ENCODE measurements around the gene TBC1D1. TPM values are rescaled to one million over a fixed set of nuclear protein-coding genes. Genes with fewer than 3 reads are reported as not detected.

Gene TBC1D1
- total and polyA plus RNA-seq, 2 of the 8 experiments (the other 6 are each of a cell fraction or from before 2014, with no cell fraction given), result 96.9 to 162 TPM

DNA sequence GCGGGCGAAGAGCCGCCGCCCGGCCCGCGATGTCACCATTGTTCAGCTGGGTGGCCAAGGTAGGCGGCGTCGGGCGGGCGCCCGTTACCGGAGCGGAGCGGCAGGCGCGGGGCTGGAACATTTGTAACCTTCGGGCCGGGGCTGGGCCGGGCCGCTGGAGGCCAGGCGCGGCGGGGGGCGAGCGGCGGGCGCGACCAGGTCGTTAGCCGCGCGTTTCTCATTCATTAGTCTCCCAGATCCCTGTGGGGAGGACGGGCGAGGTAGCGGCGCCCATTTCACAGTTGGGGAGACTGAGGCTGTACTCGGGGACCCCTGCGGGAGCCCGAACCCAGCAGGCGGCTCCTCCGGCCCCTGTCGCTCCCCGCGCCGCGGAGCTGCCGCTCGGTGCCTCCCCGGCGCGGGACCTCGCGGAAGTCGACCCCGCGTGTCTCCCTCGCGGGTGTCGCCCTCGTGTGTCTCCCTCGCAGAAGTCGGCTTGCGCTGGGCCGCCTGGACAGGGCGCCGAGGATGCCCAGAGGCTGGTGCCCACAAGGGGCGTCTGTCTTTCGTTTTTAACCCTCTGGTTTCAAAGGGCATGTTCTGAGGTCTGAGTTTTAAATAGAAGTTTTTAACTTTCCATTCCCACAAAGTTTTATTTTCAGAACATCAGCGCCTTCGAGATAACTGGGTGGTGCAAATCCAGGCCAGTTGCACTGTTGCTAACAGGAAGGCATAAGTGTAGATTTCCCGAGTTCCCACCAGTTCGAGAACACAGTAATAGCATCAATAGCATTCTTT is 86.8 kb downstream of the TBC1D1 start (continued):
- TF ChIP-seq KDM4A (IDR thresholded peaks at IDR 0.05; ENCODE audit: low read depth, low read length, severe bottlenecking), result peak; percentile 81
- TF ChIP-seq MAFK (IDR thresholded peaks at IDR 0.05; ENCODE audit: low read depth, low read length), result no peak
- peak; percentile 61; the same call in 1 of the 2 replicates for TF ChIP-seq RBBP5 (IDR thresholded peaks at IDR 0.05; ENCODE audit: borderline replicate concordance, low read depth, low read length)
- TF ChIP-seq KDM1A (IDR thresholded peaks at IDR 0.05; ENCODE audit: borderline replicate concordance, low read length), result peak; percentile 95
- peak; percentile 20 to 33; a peak in 3 of 4 replicates for TF ChIP-seq RAD21 (IDR thresholded peaks at IDR 0.05 in 1 of 2, conservative IDR thresholded peaks at IDR 0.05 in 1 of 2; ENCODE audit: low read depth in 2 of 2, low read length in 2 of 2)
- peak in 1 of 2 experiments; percentile 90; a peak in 2 of 4 replicates for TF ChIP-seq HDAC2 (IDR thresholded peaks at IDR 0.05; ENCODE audit: borderline replicate concordance in 1 of 2, low read depth in 2 of 2, low read length in 2 of 2)
- no peak for TF ChIP-seq E2F6 (IDR thresholded peaks at IDR 0.05)
- TF ChIP-seq ASH2L (IDR thresholded peaks at IDR 0.05; ENCODE audit: low read length), result peak; percentile 87
- no peak for TF ChIP-seq GABPA (IDR thresholded peaks at IDR 0.05; ENCODE audit: borderline replicate concordance, insufficient read depth, low read length)
- TF ChIP-seq CBX8 (IDR thresholded peaks at IDR 0.05; ENCODE audit: borderline replicate concordance, low read depth, low read length), result no peak
- peak; percentile 71 for TF ChIP-seq BACH1 (IDR thresholded peaks at IDR 0.05; ENCODE audit: low read length)
- peak; percentile 59 for TF ChIP-seq PHF8 (conservative IDR thresholded peaks at IDR 0.05; ENCODE audit: low read depth, low read length)
- TF ChIP-seq POLR2A (IDR thresholded peaks at IDR 0.05; ENCODE audit: control extremely low read depth in 1 of 2, low read depth in 2 of 2, low read length in 2 of 2), result peak in 1 of 2 experiments; percentile 37; a peak in 1 of 3 replicates
- no peak for TF ChIP-seq ZNF274 (IDR thresholded peaks at IDR 0.05; ENCODE audit: borderline replicate concordance, extremely low read depth, low read length)
- TF ChIP-seq, protein P1, sequence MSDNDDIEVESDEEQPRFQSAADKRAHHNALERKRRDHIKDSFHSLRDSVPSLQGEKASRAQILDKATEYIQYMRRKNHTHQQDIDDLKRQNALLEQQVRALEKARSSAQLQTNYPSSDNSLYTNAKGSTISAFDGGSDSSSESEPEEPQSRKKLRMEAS (IDR thresholded peaks at IDR 0.05), result peak; percentile 51; the same call in 1 of the 2 replicates
- no peak for TF ChIP-seq POLR2AphosphoS5 (IDR thresholded peaks at IDR 0.05; ENCODE audit: low read depth, low read length)
- TF ChIP-seq GTF2F1 (IDR thresholded peaks at IDR 0.05; ENCODE audit: borderline replicate concordance, low read depth, low read length), result no peak
